Measurements from ENCODE around the gene GREB1.

The GREB1 gene, protein sequence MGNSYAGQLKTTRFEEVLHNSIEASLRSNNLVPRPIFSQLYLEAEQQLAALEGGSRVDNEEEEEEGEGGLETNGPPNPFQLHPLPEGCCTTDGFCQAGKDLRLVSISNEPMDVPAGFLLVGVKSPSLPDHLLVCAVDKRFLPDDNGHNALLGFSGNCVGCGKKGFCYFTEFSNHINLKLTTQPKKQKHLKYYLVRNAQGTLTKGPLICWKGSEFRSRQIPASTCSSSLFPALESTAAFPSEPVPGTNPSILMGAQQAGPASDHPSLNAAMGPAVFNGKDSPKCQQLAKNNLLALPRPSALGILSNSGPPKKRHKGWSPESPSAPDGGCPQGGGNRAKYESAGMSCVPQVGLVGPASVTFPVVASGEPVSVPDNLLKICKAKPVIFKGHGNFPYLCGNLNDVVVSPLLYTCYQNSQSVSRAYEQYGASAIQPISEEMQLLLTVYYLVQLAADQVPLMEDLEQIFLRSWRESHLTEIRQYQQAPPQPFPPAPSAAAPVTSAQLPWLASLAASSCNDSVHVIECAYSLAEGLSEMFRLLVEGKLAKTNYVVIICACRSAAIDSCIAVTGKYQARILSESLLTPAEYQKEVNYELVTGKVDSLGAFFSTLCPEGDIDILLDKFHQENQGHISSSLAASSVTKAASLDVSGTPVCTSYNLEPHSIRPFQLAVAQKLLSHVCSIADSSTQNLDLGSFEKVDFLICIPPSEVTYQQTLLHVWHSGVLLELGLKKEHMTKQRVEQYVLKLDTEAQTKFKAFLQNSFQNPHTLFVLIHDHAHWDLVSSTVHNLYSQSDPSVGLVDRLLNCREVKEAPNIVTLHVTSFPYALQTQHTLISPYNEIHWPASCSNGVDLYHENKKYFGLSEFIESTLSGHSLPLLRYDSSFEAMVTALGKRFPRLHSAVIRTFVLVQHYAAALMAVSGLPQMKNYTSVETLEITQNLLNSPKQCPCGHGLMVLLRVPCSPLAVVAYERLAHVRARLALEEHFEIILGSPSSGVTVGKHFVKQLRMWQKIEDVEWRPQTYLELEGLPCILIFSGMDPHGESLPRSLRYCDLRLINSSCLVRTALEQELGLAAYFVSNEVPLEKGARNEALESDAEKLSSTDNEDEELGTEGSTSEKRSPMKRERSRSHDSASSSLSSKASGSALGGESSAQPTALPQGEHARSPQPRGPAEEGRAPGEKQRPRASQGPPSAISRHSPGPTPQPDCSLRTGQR (N-terminal part only)

DNA sequence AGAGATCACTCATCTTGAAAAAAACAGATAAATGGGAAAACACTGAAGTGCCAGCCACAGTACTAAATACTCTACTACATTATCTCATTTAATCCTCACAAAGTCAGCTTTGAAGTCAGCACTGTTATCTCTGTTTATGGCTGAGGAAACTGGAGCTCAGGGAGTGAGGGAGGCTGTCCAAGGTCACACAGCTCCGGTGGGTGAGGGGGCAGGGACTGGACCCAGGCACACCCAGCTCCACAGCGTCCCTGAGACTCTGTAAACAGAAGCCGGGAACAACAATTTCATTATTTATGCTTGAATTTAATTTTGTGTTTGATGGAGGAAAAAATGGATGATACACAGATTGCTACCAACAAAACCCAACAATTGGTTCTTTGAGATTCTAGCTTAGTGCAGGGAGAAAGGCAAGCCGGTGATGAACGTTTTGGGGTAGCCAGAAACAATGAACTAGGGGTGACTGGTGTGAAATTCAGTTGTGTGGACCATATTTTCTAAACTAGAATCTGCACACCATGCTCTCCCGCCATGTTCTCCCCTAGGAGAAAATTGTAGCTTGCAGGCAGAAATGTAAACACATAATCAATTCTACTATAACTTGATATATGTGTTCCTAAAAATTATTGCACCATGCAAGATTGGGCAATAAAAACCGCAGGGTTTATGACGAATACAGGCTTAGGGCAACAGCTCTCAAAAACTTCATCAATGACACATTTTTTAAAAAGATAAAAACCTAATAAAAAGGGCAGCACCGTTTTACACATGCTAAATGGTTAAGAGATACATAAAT, at the start of gene GREB1:
TSS of gene GREB1 (plus strand) at position 768 of the 793 bp plus-strand sequence. CDS start 22,570 bp downstream, outside the sequence.
- DNase-seq (ENCODE audit: extremely low read depth, low read depth): no peak

DNA sequence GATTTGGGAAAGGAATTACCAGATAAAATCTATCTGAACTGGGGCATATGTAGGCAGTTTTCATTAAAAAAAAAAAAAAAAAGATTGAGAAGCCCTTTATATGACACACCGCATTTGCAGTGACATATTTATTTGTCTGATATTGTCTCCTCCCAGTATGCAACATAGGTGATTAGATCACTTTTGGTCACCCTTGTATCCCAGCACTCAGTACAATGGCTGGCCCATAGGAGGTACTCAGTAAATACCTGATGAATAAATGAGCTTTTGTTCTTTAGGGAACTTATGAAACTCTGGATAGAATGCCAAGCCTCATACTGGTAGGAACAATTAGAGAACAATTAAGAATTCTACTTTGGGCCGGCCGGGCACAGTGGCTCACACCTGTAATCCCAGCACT, 45.0 kb upstream of the GREB1 start:
- no peak for DNase-seq (ENCODE audit: extremely low read depth, low read depth)
- TF ChIP-seq CTCF (IDR thresholded peaks at IDR 0.05; ENCODE audit: low read depth, low read length): no peak

More for the DNA sequence above, at the start of gene GREB1:
- TF ChIP-seq CTCF (IDR thresholded peaks at IDR 0.05; ENCODE audit: low read depth, low read length): no peak

- no peak for TF ChIP-seq CTCF (IDR thresholded peaks at IDR 0.05; ENCODE audit: low read depth, low read length)
- no peak for DNase-seq (ENCODE audit: extremely low read depth, low read depth)
These were observed 43.7 kb upstream of the GREB1 start for GRCh38 chr2:11490194-11490593.

GRCh38 chr2:11491348-11491933, 42.4 kb upstream of the GREB1 start:
- DNase-seq (ENCODE audit: extremely low read depth, low read depth): no peak
- no peak for TF ChIP-seq CTCF (IDR thresholded peaks at IDR 0.05; ENCODE audit: low read depth, low read length)

GRCh38 chr2:11492244-11492643, 41.6 kb upstream of the GREB1 start:
- TF ChIP-seq CTCF (IDR thresholded peaks at IDR 0.05; ENCODE audit: low read depth, low read length): no peak
- no peak for DNase-seq (ENCODE audit: extremely low read depth, low read depth)

DNA sequence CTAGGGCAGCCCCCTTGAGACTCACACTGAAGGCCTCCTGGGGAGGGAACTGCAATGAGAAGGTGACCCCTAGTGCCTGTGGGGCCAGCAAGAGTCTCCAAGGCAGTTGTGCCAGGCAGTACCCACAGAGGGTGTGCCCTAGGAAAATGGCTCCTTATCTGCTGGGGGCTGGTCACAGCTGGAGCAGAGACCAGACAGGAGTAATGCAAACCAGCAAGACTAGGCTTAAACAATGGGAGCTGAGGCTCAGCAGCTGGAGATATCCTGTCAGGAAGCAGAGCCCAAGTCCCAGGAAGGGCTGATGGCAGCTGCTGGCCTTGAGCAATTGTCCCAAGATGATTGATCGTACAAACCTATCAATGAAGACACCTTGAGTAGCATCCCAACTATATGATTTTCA, 41.1 kb upstream of the GREB1 start:
- TF ChIP-seq CTCF (IDR thresholded peaks at IDR 0.05; ENCODE audit: low read depth, low read length): no peak
- no peak for DNase-seq (ENCODE audit: extremely low read depth, low read depth)
